HepG2 (cell line): ENCODE measurements around the gene ST8SIA4. TPM values are rescaled to one million over a fixed set of nuclear protein-coding genes. Genes with fewer than 3 reads are reported as not detected.

Source experiments
- ATAC-seq: fragments of 200-7000 bp; cut with Tn5 transposase; 3 replicates; pipeline ENCODE4 v1.9.1; 2020; ENCODE audit warnings: mild to moderate bottlenecking, moderate library complexity
- BruUV-seq: library from RNA; stranded (reverse); fragments of 400-500 nt; replicated peaks from 2 replicates; lab custom pipeline; 2021; lab: Mats Ljungman, UMichigan
- CTCF ChIA-PET: fragments of 300-600 bp; formaldehyde crosslinking; extraction: SDS; loops from one replicate; lab custom pipeline; 2021; ENCODE audit warnings: low total read pairs, inconsistent platforms, low intra/inter-chr PET ratio; lab: Yijun Ruan, JAX
- POLR2A ChIA-PET: fragments of 350-600 bp; sonication (Branson Sonifier 250); formaldehyde crosslinking; loops from one replicate; lab custom pipeline; 2020; ENCODE audit warnings: antibody characterized with exemption, inconsistent platforms; lab: Yijun Ruan, JAX
- DNase-seq: peaks from one replicate; pipeline ENCODE4 v3.0.0-alpha.2; 2015; ENCODE audit warnings: low spot score
- FAIRE-seq: peaks from 3 replicates; lab custom pipeline; 2011; peaks lifted over from hg19 to GRCh38; lab: Jason Lieb, UNC
- H2AFZ ChIP-seq: one replicate; pipeline ENCODE4 v1.6.1; 2011; ENCODE audit warnings: low read length, inconsistent platforms
- H3K27ac ChIP-seq: fragments of 300-600 bp; 3 replicates; pipeline ENCODE4 v1.8.0; 2011; ENCODE audit warnings: mixed run types, mild to moderate bottlenecking, mixed read lengths, low read length, inconsistent platforms; ENCODE audit not compliant: insufficient read depth; ENCODE audit errors: extremely low read length
- H3K27me3 ChIP-seq, 2 experiments: fragments of 200-600 bp in 1 of 2; 2 replicates in 1 of 2; 3 replicates in 1 of 2; pipeline versions ENCODE4 v1.6.0 to v1.8.0; 2011; ENCODE audit warnings: low read length in 2 of 2, mild to moderate bottlenecking in 2 of 2, moderate library complexity in 2 of 2, inconsistent platforms in 1 of 2; ENCODE audit not compliant: insufficient read depth in 2 of 2, control insufficient read depth in 1 of 2
- H3K36me3 ChIP-seq, 2 experiments: fragments of 200-600 bp in 1 of 2; replicated peaks in 1 of 2; 2 replicates in 1 of 2; 3 replicates in 1 of 2; pipeline versions ENCODE4 v1.5.1 to v1.8.0; 2011; ENCODE audit warnings: low read length in 2 of 2, inconsistent platforms in 1 of 2; ENCODE audit not compliant: insufficient read depth in 2 of 2, control insufficient read depth in 1 of 2
- H3K4me1 ChIP-seq: 2 replicates; pipeline ENCODE4 v1.5.1; 2012; ENCODE audit warnings: low read length, inconsistent platforms; ENCODE audit not compliant: insufficient read depth
- H3K4me2 ChIP-seq: 2 replicates; pipeline ENCODE4 v1.6.0; 2011; ENCODE audit warnings: low read depth, low read length, inconsistent platforms
- H3K4me3 ChIP-seq, 3 experiments: fragments of 200-600 bp in 1 of 3; sonication (generic), shearing (Covaris generic) in 1 of 3; replicated peaks in 1 of 3; 2 replicates each; pipeline ENCODE4 v1.5.1; 2011 to 2016; ENCODE audit warnings: low read length in 3 of 3, inconsistent platforms in 2 of 3, low read depth in 2 of 3, mild to moderate bottlenecking in 2 of 3, control low read depth in 1 of 3, mixed read lengths in 1 of 3; ENCODE audit not compliant: insufficient read depth in 1 of 3
- H3K79me2 ChIP-seq: one replicate; pipeline ENCODE4 v1.6.1; 2011; ENCODE audit warnings: low read length, inconsistent platforms; ENCODE audit not compliant: insufficient read depth
- H3K9ac ChIP-seq: 2 replicates; pipeline ENCODE4 v1.6.0; 2011; ENCODE audit warnings: mild to moderate bottlenecking, low read depth, low read length, inconsistent platforms; ENCODE audit not compliant: insufficient read depth
- H3K9me3 ChIP-seq: 2 replicates; pipeline ENCODE4 v1.5.1; 2012; ENCODE audit warnings: mild to moderate bottlenecking, low read length
- H4K20me1 ChIP-seq: 2 replicates; pipeline ENCODE4 v1.6.0; 2011; ENCODE audit warnings: inconsistent platforms, mild to moderate bottlenecking, low read length, moderate library complexity; ENCODE audit not compliant: insufficient read depth
- CAMTA2 ChIP-seq: sonication (generic); formaldehyde crosslinking; IDR thresholded peaks from 2 replicates; pipeline ENCODE4 v1.4.0; 2020; ENCODE audit warnings: mild to moderate bottlenecking, missing genetic modification reagents, borderline replicate concordance
- CEBPB ChIP-seq: IDR thresholded peaks from 2 replicates; pipeline ENCODE4 v1.6.1; 2011; ENCODE audit warnings: low read depth, low read length, improper control_type of control experiment, borderline replicate concordance
- HHEX ChIP-seq: IDR thresholded peaks from 2 replicates; pipeline ENCODE4 v1.6.1; 2016; ENCODE audit warnings: control low read depth
- KLF9 ChIP-seq: IDR thresholded peaks from 2 replicates; pipeline ENCODE4 v1.6.1; 2016; ENCODE audit warnings: low read depth
- MXI1 ChIP-seq: IDR thresholded peaks from 3 replicates; pipeline ENCODE4 v1.6.1; 2012; ENCODE audit warnings: low read depth, low read length, inconsistent platforms, borderline replicate concordance
- NPAS2 ChIP-seq: sonication (generic); formaldehyde crosslinking; IDR thresholded peaks from 2 replicates; pipeline ENCODE4 v1.8.0; 2022; ENCODE audit warnings: mild to moderate bottlenecking, missing genetic modification reagents, borderline replicate concordance
- PHF20 ChIP-seq: sonication (generic); formaldehyde crosslinking; IDR thresholded peaks from 2 replicates; pipeline ENCODE4 v1.5.0; 2020; ENCODE audit warnings: mild to moderate bottlenecking, missing genetic modification reagents
- RFXANK ChIP-seq: IDR thresholded peaks from 2 replicates; pipeline ENCODE4 v1.6.1; 2016
- SP2 ChIP-seq: sonication (generic); formaldehyde crosslinking; IDR thresholded peaks from 2 replicates; pipeline ENCODE4 v1.5.1; 2020; ENCODE audit warnings: mild to moderate bottlenecking, missing genetic modification reagents
- SPEN ChIP-seq: sonication (generic); formaldehyde crosslinking; IDR thresholded peaks from 2 replicates; pipeline ENCODE4 v1.5.1; 2020; ENCODE audit warnings: low read depth, mild to moderate bottlenecking, missing genetic modification reagents
- ZBTB42 ChIP-seq: sonication (generic); formaldehyde crosslinking; IDR thresholded peaks from 2 replicates; pipeline ENCODE4 v1.5.0; 2020; ENCODE audit warnings: mild to moderate bottlenecking, missing genetic modification reagents
- ZNF207 ChIP-seq: fragments of 450-650 bp; IDR thresholded peaks from 2 replicates; pipeline ENCODE4 v1.6.1; 2016; ENCODE audit warnings: antibody characterized with exemption, borderline replicate concordance
- ZNF441 ChIP-seq: sonication (generic); formaldehyde crosslinking; IDR thresholded peaks from 2 replicates; pipeline ENCODE4 v1.7.0; 2021; ENCODE audit warnings: missing genetic modification reagents, borderline replicate concordance
- ZNF878 ChIP-seq: sonication (generic); formaldehyde crosslinking; IDR thresholded peaks from 2 replicates; pipeline ENCODE4 v1.8.1; 2023; ENCODE audit warnings: mild to moderate bottlenecking, missing genetic modification reagents, moderate library complexity
- WGBS: methylation state at CpG from one replicate; pipeline ENCODE4 v1.1.6; 2017; ENCODE audit warnings: low lambda C conversion rate; 5-methylcytosine and 5-hydroxymethylcytosine counted together
- in situ Hi-C: cut with HindIII; loops from 2 replicates; pipeline ENCODE4 v1.10.0; 2017; ENCODE audit warnings: low pct_unique_long_range_greater_than_20kb; ENCODE audit not compliant: extremely low pct_ligation_motif_present
- intact Hi-C: fragments of 100-400 bp; cut with micrococcal nuclease; formaldehyde crosslinking; loops from one replicate; pipeline ENCODE4 v1.10.0; 2022; ENCODE audit not compliant: unreplicated experiment
- polyA plus RNA-seq, 8 experiments: library from polyadenylated mRNA; depleted of rRNA in 3 of 8; stranded (reverse) in 7 of 8; unstranded in 1 of 8; fragments of >200 nt; fragmentation: Illumina TruSeq in 4 of 8; extraction: Trizol in 4 of 8; gene quantifications; 2 replicates each; pipeline versions ENCODE4 v1.2.1 to v1.2.3, GENCODE V29; 2011 to 2016; ENCODE audit warnings: low read depth in 4 of 8, missing spikeins in 1 of 8, mixed read lengths in 1 of 8; ENCODE audit not compliant: insufficient read depth in 1 of 8
- total RNA-seq, 5 experiments: library from RNA; depleted of rRNA; stranded (reverse); fragments of >200 nt; fragmentation: Illumina TruSeq; extraction: Trizol; gene quantifications; 2 replicates each; pipeline ENCODE4 v1.2.3, GENCODE V29; 2016; ENCODE audit warnings: low read depth in 1 of 5
- TF ChIP-seq, protein P1 (sequence below): sonication (generic); formaldehyde crosslinking; IDR thresholded peaks from 2 replicates; pipeline ENCODE4 v1.8.0; 2022; ENCODE audit warnings: missing genetic modification reagents, low read depth, mild to moderate bottlenecking, borderline replicate concordance
- TF ChIP-seq, protein P2 (sequence below): sonication (generic); formaldehyde crosslinking; IDR thresholded peaks from 2 replicates; pipeline ENCODE4 v1.4.0; 2020; ENCODE audit warnings: missing genetic modification reagents, borderline replicate concordance
- TF ChIP-seq, protein P3 (sequence below): sonication (generic); formaldehyde crosslinking; IDR thresholded peaks from 2 replicates; pipeline ENCODE4 v1.8.0; 2022; ENCODE audit warnings: missing genetic modification reagents, mild to moderate bottlenecking, borderline replicate concordance

Gene ST8SIA4
- total and polyA plus RNA-seq, 2 of the 13 experiments (the other 11 are each of a cell fraction or from before 2014, with no cell fraction given), result not detected

DNA sequence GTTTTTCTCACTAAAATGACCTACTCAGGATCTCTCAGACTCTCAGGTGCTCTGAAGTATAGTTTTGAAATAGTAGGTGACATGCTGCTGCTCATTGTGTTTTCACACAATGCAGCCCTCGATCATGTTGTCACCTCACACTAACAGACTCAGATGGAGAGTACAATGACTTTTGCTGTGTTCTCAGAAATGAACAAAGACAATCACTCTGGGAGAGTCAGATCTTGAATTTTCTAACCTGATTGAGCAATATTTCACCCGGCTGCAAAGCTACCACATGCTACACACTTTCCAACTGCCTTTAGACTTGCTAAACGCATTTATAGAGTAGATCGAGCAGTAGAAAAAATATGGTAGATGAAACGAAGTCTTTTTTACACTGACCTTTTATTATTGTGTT is 113.4 kb downstream of the ST8SIA4 start:
- Histone ChIP-seq H3K27ac (no peak overlapping the region), H2AFZ (no peak overlapping the region), H3K4me3 (no peak overlapping the region), H3K9ac (no peak overlapping the region), H3K4me2 (no peak overlapping the region), H3K4me1 (no peaks in the 10 kb centered on the region), H3K79me2 (no peaks in the 10 kb centered on the region), H3K9me3 (no peaks in the 10 kb centered on the region), H4K20me1 (no peaks in the 10 kb centered on the region), H3K36me3 (no peaks in the 10 kb centered on the region), H3K27me3 (no peaks in the 10 kb centered on the region; a peak in 1 of 5 replicates)
- FAIRE-seq, result no peak
- intact Hi-C loops, result loop anchor here (2.0 kb wide), 1 partner anchor 65 kb away; no protein-coding TSS in a partner anchor
- 4% methylated on average over 5 of the region's 5 CpGs for WGBS
- no peak for DNase-seq
- TF ChIP-seq HHEX (CRISPR knock-in tag) (no peak), CEBPB (0 out of 2 replicates have a peak, but pooled peaks have one; percentile 21), RFXANK (no peak), SP2 (no peak), ZNF441 (CRISPR knock-in tag) (no peak), SPEN (CRISPR knock-in tag) (no peak)
- in situ Hi-C loops, result no loop called here
- ChIA-PET CTCF (no interaction called here), POLR2A (no interaction called here)
- no peak for ATAC-seq
- no TSS peak for BruUV-seq

DNA sequence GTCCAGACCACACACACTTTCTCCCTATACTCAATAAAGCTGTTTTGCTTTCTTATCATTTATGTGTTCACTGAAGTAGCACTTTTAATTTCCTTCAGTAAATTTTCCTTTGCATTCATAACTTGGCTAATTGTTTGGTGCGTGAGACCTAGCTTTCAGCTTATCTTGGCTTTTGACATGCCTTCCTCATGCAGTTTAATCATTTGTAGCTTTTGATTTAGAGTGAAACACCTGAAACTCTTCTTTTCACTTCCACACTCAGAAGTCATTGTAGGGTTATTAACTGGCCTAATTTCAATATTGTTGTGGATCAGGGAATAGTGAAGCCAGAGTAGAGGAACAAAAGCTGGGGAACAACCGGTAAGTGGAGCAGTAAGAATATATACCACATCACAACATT is 114.7 kb downstream of the ST8SIA4 start:
- WGBS, result 3% methylated on average over 2 of the region's 2 CpGs
- CTCF ChIA-PET, result no interaction called here
- FAIRE-seq (no peak), DNase-seq (no peak), ATAC-seq (no peak)
- no peak overlapping the region for H3K4me2 ChIP-seq
- no peak overlapping the region for H3K27ac ChIP-seq
- H3K4me1 ChIP-seq, result no peaks in the 10 kb centered on the region
- no peak overlapping the region for H3K9ac ChIP-seq
- no peaks in the 10 kb centered on the region for H3K9me3 ChIP-seq
- H4K20me1 ChIP-seq, result no peaks in the 10 kb centered on the region
- H3K27me3 ChIP-seq, result no peaks in the 10 kb centered on the region; a peak in 1 of 5 replicates
- no peaks in the 10 kb centered on the region for H3K36me3 ChIP-seq
- H2AFZ ChIP-seq, result no peak overlapping the region
- no peak overlapping the region for H3K4me3 ChIP-seq
- POLR2A ChIA-PET, result no interaction called here
- in situ Hi-C loops, result no loop called here
- intact Hi-C loops, result no loop called here
- BruUV-seq, result no TSS peak
- no peaks in the 10 kb centered on the region for H3K79me2 ChIP-seq
- no peak for TF ChIP-seq ZNF878 (CRISPR knock-in tag)
- TF ChIP-seq CAMTA2 (CRISPR knock-in tag), result no peak
- TF ChIP-seq, protein P1, sequence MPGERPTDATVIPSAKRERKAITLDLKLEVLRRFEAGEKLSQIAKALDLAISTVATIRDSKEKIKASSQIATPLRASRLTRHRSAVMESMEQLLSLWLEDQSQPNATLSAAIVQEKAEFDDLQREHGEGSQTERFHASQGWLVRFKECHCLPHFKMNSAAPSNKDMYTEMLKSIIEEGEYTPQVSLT (CRISPR knock-in tag), result no peak
- TF ChIP-seq, protein P2, sequence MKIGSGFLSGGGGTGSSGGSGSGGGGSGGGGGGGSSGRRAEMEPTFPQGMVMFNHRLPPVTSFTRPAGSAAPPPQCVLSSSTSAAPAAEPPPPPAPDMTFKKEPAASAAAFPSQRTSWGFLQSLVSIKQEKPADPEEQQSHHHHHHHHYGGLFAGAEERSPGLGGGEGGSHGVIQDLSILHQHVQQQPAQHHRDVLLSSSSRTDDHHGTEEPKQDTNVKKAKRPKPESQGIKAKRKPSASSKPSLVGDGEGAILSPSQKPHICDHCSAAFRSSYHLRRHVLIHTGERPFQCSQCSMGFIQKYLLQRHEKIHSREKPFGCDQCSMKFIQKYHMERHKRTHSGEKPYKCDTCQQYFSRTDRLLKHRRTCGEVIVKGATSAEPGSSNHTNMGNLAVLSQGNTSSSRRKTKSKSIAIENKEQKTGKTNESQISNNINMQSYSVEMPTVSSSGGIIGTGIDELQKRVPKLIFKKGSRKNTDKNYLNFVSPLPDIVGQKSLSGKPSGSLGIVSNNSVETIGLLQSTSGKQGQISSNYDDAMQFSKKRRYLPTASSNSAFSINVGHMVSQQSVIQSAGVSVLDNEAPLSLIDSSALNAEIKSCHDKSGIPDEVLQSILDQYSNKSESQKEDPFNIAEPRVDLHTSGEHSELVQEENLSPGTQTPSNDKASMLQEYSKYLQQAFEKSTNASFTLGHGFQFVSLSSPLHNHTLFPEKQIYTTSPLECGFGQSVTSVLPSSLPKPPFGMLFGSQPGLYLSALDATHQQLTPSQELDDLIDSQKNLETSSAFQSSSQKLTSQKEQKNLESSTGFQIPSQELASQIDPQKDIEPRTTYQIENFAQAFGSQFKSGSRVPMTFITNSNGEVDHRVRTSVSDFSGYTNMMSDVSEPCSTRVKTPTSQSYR (CRISPR knock-in tag), result no peak
- no peak for TF ChIP-seq NPAS2 (CRISPR knock-in tag)
- no peak for TF ChIP-seq ZBTB42
- TF ChIP-seq MXI1, result no peak
- TF ChIP-seq, protein P3, sequence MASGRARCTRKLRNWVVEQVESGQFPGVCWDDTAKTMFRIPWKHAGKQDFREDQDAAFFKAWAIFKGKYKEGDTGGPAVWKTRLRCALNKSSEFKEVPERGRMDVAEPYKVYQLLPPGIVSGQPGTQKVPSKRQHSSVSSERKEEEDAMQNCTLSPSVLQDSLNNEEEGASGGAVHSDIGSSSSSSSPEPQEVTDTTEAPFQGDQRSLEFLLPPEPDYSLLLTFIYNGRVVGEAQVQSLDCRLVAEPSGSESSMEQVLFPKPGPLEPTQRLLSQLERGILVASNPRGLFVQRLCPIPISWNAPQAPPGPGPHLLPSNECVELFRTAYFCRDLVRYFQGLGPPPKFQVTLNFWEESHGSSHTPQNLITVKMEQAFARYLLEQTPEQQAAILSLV (CRISPR knock-in tag), result no peak
- no peak for TF ChIP-seq KLF9 (CRISPR knock-in tag)
- TF ChIP-seq ZNF207, result no peak
- no peak for TF ChIP-seq PHF20
